Nephron (organoid): ENCODE data around the gene CISD1.
A peak's percentile ranks its signal among the peaks of the same experiment; 100 is the strongest.
"Not testable (repeated sequence)": the region's sequence is repeated elsewhere in the genome, so short reads cannot be mapped to it uniquely, and the experiment has no call there.

Experiments used
- H3K27ac Mint-ChIP-seq, 3 experiments: 2 replicates each; pipeline ENCODE4 v1.8.0; 2020; ENCODE audit warnings: mixed read lengths in 3 of 3, mild to moderate bottlenecking in 2 of 3, moderate library complexity in 1 of 3
- H3K27me3 Mint-ChIP-seq: 2 replicates; pipeline ENCODE4 v1.8.0; 2021; ENCODE audit warnings: low read depth, mild to moderate bottlenecking, moderate library complexity, mixed read lengths
- H3K36me3 Mint-ChIP-seq: 2 replicates; pipeline ENCODE4 v1.8.0; 2020; ENCODE audit warnings: low read depth, mixed read lengths
- H3K4me1 Mint-ChIP-seq: 2 replicates; pipeline ENCODE4 v1.8.0; 2020; ENCODE audit warnings: mixed read lengths
- H3K4me3 Mint-ChIP-seq, 3 experiments: 2 replicates each; pipeline ENCODE4 v1.8.0; 2020; ENCODE audit warnings: mild to moderate bottlenecking in 3 of 3, mixed read lengths in 3 of 3, moderate library complexity in 2 of 3
- H3K9me3 Mint-ChIP-seq: 2 replicates; pipeline ENCODE4 v1.8.0; 2020; ENCODE audit warnings: mixed read lengths
- TF ChIP-seq, protein P1 (sequence below), 3 experiments: fragments of 200-600 bp; sonication (generic); IDR thresholded peaks; one replicate each; pipeline ENCODE4 v1.5.0; 2021; ENCODE audit warnings: antibody characterized with exemption in 3 of 3; ENCODE audit not compliant: unreplicated experiment in 3 of 3

The CISD1 gene

DNA sequence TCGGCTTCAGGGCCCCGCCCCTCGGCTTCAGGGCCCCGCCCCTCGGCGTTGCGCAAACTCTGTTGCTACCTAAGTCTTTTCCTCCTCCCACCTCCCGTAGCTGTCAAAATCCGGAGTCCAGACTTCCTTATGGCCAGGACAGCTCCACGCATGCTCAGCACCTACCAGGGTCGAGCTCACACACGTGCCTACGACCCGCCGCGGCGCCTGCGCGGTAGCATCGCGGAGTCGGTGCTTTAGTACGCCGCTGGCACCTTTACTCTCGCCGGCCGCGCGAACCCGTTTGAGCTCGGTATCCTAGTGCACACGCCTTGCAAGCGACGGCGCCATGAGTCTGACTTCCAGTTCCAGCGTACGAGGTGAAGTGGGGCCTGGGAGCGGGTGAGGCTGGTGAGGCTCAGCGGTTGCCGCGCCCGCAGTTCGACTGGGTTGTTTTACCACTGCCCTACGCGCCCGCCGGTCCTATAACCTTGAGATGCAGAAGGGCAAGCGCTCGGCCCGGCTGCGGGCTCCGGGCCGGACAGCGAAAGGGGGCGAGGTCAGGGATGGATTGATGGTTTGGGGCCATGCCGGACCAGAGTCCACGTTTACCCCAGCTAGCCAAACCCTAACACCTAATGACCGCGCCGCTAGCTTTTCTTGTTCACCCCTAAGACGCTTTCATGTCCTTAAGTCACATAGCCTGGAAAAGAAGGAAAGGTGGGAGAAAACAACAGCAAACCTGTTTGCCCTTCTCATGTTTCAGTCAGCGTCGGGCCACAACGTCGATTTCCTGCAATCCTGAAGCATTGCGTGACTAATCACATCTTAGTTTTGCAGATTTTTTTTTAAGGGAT is at the start of gene CISD1:
Gene CISD1 (plus strand): TSS at position 217 of the 836 bp plus-strand sequence. CDS start 112 bp downstream, at position 329.
- peak within 1 kb of the TSS; percentile 90 to 98 (median 96) for H3K27ac Mint-ChIP-seq
- TF ChIP-seq, protein P1, sequence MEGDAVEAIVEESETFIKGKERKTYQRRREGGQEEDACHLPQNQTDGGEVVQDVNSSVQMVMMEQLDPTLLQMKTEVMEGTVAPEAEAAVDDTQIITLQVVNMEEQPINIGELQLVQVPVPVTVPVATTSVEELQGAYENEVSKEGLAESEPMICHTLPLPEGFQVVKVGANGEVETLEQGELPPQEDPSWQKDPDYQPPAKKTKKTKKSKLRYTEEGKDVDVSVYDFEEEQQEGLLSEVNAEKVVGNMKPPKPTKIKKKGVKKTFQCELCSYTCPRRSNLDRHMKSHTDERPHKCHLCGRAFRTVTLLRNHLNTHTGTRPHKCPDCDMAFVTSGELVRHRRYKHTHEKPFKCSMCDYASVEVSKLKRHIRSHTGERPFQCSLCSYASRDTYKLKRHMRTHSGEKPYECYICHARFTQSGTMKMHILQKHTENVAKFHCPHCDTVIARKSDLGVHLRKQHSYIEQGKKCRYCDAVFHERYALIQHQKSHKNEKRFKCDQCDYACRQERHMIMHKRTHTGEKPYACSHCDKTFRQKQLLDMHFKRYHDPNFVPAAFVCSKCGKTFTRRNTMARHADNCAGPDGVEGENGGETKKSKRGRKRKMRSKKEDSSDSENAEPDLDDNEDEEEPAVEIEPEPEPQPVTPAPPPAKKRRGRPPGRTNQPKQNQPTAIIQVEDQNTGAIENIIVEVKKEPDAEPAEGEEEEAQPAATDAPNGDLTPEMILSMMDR (IDR thresholded peaks at IDR 0.05; ENCODE audit: unreplicated experiment in 3 of 3): no peak
- no peaks in the 10 kb centered on the region for H3K36me3 Mint-ChIP-seq
- H3K4me3 Mint-ChIP-seq: peak within 1 kb of the TSS; percentile 94 to 99 (median 98)
- H3K4me1 Mint-ChIP-seq: peaks cover 25% of the 10 kb centered on the region
- H3K9me3 Mint-ChIP-seq: no peaks in the 10 kb centered on the region
- peaks cover 8% of the 10 kb centered on the region for H3K27me3 Mint-ChIP-seq

DNA sequence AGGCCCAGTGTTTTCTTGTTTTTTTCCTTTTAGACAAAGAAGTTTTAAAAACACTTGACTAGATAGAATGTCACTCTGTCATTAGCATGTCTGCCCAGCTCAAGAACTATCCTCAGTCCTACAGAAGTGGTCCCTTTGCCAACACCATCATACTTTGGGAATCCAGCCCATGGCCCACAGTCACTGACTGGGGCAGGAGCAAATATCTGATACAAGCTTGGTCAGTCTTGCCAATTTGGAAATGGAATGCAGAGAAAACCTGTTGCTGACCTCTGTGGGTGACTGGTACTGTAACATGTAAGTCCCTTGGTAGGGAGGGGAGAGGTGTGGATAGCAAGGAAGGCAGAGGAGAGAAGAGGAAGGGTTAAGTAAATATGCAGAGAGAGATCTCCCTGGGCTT is 49.1 kb upstream of the CISD1 start:
- H3K27me3 Mint-ChIP-seq: no peaks in the 10 kb centered on the region
- H3K27ac Mint-ChIP-seq: no peak overlapping the region
- H3K9me3 Mint-ChIP-seq: no peaks in the 10 kb centered on the region
- no peak overlapping the region for H3K4me3 Mint-ChIP-seq
- H3K4me1 Mint-ChIP-seq: no peaks in the 10 kb centered on the region
- peaks cover 11% of the 10 kb centered on the region for H3K36me3 Mint-ChIP-seq
- TF ChIP-seq, protein P1 (IDR thresholded peaks at IDR 0.05; ENCODE audit: unreplicated experiment in 3 of 3): no peak

DNA sequence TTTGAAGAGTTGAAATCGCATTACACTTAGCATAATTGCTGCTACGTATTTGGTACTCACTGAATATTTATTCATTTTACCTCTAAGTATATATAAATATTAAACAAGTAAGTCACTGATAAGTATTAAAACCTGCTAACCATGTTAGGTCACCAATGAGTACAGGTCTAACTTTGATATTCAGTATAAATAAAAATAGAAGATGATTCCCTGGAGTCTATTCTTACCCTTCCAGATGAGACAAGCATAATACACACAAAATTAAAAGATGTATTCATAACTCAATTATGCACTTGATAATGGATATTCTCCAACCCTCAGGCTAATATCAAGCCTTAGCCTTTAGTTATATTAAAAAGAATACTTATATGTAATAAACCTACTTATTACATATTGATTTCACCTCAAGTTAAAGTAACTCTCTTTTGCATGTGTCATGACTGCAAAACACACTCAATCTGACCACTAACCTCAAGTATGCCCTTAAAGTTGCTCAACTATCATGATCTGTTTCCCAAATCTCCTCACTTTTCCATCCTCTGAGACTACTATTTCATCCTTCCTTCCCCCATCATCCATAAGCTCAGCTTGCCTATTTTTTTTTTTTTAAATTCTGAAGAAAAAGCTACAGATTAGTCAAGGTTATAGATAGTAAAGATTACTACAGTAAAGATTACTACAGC is 48.1 kb upstream of the CISD1 start:
- TF ChIP-seq, protein P1 (IDR thresholded peaks at IDR 0.05; ENCODE audit: unreplicated experiment in 3 of 3): no peak
- no peak overlapping the region for H3K4me3 Mint-ChIP-seq
- no peaks in the 10 kb centered on the region for H3K9me3 Mint-ChIP-seq
- no peaks in the 10 kb centered on the region for H3K4me1 Mint-ChIP-seq
- no peaks in the 10 kb centered on the region for H3K27me3 Mint-ChIP-seq
- H3K36me3 Mint-ChIP-seq: peaks cover 5% of the 10 kb centered on the region
- H3K27ac Mint-ChIP-seq: no peak overlapping the region

DNA sequence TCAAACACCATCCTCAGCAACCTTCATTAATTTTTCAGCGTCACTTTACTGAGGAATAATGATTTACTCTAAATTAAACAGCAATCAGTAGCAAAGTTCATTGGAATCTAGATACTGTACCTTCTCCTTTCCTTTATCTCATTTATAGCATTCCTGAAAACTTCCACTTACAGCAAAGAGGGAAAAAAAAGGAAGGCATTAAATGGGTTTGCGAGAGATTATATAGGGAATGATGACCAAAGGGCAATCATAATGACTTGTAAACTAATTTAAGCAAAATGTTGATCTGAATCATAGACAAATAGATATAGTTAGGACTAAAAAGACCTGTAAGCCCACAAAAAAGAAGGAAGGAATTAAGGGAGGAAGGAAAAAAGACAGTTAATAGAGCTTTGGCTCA is 43.3 kb upstream of the CISD1 start:
- H3K36me3 Mint-ChIP-seq: peaks cover 23% of the 10 kb centered on the region

DNA sequence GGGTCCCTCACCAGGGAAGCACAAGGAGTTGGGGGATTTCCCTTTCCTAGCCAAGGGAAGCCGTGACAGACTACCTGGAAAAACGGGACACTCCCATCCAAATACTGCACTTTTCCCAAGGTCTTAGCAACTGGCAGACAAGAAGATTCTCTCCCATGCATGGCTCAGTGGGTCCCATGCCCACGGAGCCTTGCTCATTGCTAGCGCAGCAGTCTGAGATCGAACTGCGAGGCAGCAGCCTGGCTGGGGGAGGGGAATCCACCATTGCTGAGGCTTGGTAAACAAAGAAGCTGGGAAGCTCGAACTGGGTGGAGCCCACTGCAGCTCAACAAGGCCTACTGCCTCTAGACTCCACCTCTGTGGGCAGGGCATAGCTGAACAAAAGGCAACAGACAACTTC is 39.1 kb upstream of the CISD1 start:
- not testable (repeated sequence) for H3K27ac Mint-ChIP-seq, H3K4me3 Mint-ChIP-seq, H3K4me1 Mint-ChIP-seq, H3K27me3 Mint-ChIP-seq
- Mint-ChIP-seq H3K9me3 (peaks cover 34% of the 10 kb centered on the region), H3K36me3 (peaks cover 61% of the 10 kb centered on the region)

More for the DNA sequence above, 43.3 kb upstream of the CISD1 start:
- peak overlapping the region in 1 of 3 experiments; percentile 11 for H3K27ac Mint-ChIP-seq
- no peaks in the 10 kb centered on the region for H3K27me3 Mint-ChIP-seq
- H3K4me3 Mint-ChIP-seq: no peak overlapping the region
- TF ChIP-seq, protein P1 (IDR thresholded peaks at IDR 0.05; ENCODE audit: unreplicated experiment in 3 of 3): no peak
- H3K4me1 Mint-ChIP-seq: no peaks in the 10 kb centered on the region
- H3K9me3 Mint-ChIP-seq: peaks cover 2% of the 10 kb centered on the region

DNA sequence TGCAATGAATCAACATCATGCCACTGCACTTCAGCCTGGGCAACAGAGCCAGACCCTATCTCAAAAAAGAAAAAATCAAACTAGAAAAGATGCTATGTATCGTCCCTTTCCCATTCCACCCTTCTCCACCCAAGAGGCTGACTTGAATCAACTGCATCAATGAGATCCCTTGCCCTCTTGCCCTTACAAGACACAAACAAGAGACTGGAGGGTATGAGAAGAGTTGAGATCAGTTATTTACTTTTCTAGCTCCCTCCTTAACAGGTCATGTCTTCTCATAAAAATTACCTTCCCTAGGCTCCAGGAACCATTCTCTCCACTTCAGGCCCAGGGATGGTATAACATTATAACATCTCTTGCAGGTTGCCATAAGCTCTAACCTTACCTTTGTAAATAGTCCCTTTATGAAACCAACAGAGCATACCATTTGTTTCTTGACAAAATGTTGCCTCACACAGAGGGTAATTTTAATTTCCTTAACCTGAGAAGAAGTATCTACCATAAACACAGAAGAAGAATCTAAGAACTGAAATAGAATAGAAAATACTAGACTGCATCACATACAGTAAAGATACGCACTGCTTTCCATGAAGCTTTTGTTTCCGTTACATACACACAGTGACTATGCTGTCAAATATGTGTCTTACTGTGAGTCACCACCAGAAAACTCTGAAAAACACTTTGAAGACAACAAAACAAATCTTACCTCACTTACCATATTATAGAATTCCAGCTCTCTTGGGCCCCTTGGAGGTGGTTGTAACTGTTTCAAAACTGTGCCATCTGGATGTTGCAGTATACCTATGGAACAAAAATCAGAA is 31.7 kb upstream of the CISD1 start:
- peaks cover 38% of the 10 kb centered on the region for H3K9me3 Mint-ChIP-seq
- no peak overlapping the region for H3K4me3 Mint-ChIP-seq
- H3K27me3 Mint-ChIP-seq: no peaks in the 10 kb centered on the region
- TF ChIP-seq, protein P1 (IDR thresholded peaks at IDR 0.05; ENCODE audit: unreplicated experiment in 3 of 3): no peak
- H3K27ac Mint-ChIP-seq: no peak overlapping the region
- H3K36me3 Mint-ChIP-seq: peaks cover 80% of the 10 kb centered on the region
- no peaks in the 10 kb centered on the region for H3K4me1 Mint-ChIP-seq
